GM12878 (cell line): ENCODE data around the gene PLS1. TPM values are rescaled to one million over a fixed set of nuclear protein-coding genes. Genes with fewer than 3 reads are reported as not detected.

ENCODE experiments used
- BACH1 ChIP-seq: fragments of 450-650 bp; IDR thresholded peaks from 2 replicates; pipeline ENCODE4 v1.6.1; 2017; ENCODE audit warnings: mild to moderate bottlenecking, borderline replicate concordance
- BRCA1 ChIP-seq: IDR thresholded peaks from 2 replicates; pipeline ENCODE4 v1.6.1; 2011; ENCODE audit warnings: low read depth, low read length, improper control_type of control experiment
- CBX3 ChIP-seq: fragments of 200-600 bp; sonication (generic); IDR thresholded peaks from 2 replicates; pipeline ENCODE4 v1.6.1; 2016; ENCODE audit warnings: low read depth, borderline replicate concordance
- CEBPB ChIP-seq, 2 experiments: fragments of 150-350 bp in 1 of 2; IDR thresholded peaks; 2 replicates each; pipeline ENCODE4 v1.6.1; 2012 to 2014; ENCODE audit warnings: low read depth in 2 of 2, low read length in 2 of 2, borderline replicate concordance in 1 of 2, inconsistent platforms in 1 of 2
- CREB1 ChIP-seq: IDR thresholded peaks from 2 replicates; pipeline ENCODE4 v1.6.1; 2012; ENCODE audit warnings: low read depth, mild to moderate bottlenecking, inconsistent platforms
- FOS ChIP-seq: IDR thresholded peaks from 3 replicates; pipeline ENCODE4 v1.6.1; 2011; ENCODE audit warnings: borderline replicate concordance; ENCODE audit not compliant: insufficient read length; ENCODE audit errors: extremely low read depth
- GATAD2B ChIP-seq: fragments of 450-650 bp; conservative IDR thresholded peaks from 2 replicates; pipeline ENCODE4 v1.6.1; 2017; ENCODE audit warnings: low read depth, mild to moderate bottlenecking, moderate library complexity
- HDAC6 ChIP-seq: fragments of 200-600 bp; sonication (generic); IDR thresholded peaks from one replicate; pipeline ENCODE4 v1.8.0; 2017; ENCODE audit warnings: antibody characterized with exemption; ENCODE audit not compliant: unreplicated experiment
- IKZF2 ChIP-seq, 2 experiments: fragments of 450-650 bp; IDR thresholded peaks; 2 replicates each; pipeline ENCODE4 v1.6.1; 2017; ENCODE audit warnings: mild to moderate bottlenecking in 2 of 2, moderate library complexity in 2 of 2
- KLF5 ChIP-seq: fragments of 450-650 bp; IDR thresholded peaks from 2 replicates; pipeline ENCODE4 v1.6.1; 2014; ENCODE audit warnings: mild to moderate bottlenecking; ENCODE audit not compliant: partially characterized antibody
- MEF2A ChIP-seq: IDR thresholded peaks from 2 replicates; pipeline ENCODE4 v1.6.1; 2011; ENCODE audit warnings: low read depth, mild to moderate bottlenecking, low read length, moderate library complexity; ENCODE audit not compliant: insufficient read depth
- NR2C1 ChIP-seq: fragments of 450-650 bp; IDR thresholded peaks from 2 replicates; pipeline ENCODE4 v1.6.1; 2017; ENCODE audit warnings: antibody characterized with exemption, mild to moderate bottlenecking, moderate library complexity
- NRF1 ChIP-seq: conservative IDR thresholded peaks from 2 replicates; pipeline ENCODE4 v1.6.1; 2011; ENCODE audit warnings: mild to moderate bottlenecking, low read depth, low read length, improper control_type of control experiment
- PAX8 ChIP-seq: fragments of 450-650 bp; IDR thresholded peaks from 2 replicates; pipeline ENCODE4 v1.6.1; 2017; ENCODE audit warnings: mild to moderate bottlenecking, moderate library complexity
- POLR2AphosphoS5 ChIP-seq: IDR thresholded peaks from 2 replicates; pipeline ENCODE4 v1.6.1; 2011; ENCODE audit warnings: mild to moderate bottlenecking, low read length, inconsistent platforms
- RB1 ChIP-seq: fragments of 450-650 bp; formaldehyde crosslinking; IDR thresholded peaks from 2 replicates; pipeline ENCODE4 v1.6.1; 2017; ENCODE audit warnings: mild to moderate bottlenecking, borderline replicate concordance
- RCOR1 ChIP-seq: conservative IDR thresholded peaks from 2 replicates; pipeline ENCODE4 v1.6.1; 2012; ENCODE audit warnings: low read depth, low read length, improper control_type of control experiment
- RELA ChIP-seq: fragments of 450-650 bp; IDR thresholded peaks from 2 replicates; pipeline ENCODE4 v1.8.0; 2014; ENCODE audit warnings: borderline replicate concordance; ENCODE audit not compliant: partially characterized antibody
- RUNX3 ChIP-seq: IDR thresholded peaks from 2 replicates; pipeline ENCODE4 v1.6.1; 2012; ENCODE audit warnings: low read length, inconsistent platforms
- SMAD5 ChIP-seq: IDR thresholded peaks from 2 replicates; pipeline ENCODE4 v1.6.1; 2016; ENCODE audit warnings: antibody characterized with exemption, low read depth
- SPI1 ChIP-seq: IDR thresholded peaks from 2 replicates; pipeline ENCODE4 v1.6.1; 2011; ENCODE audit warnings: low read depth, mild to moderate bottlenecking, low read length, moderate library complexity, borderline replicate concordance; ENCODE audit not compliant: insufficient read depth
- ZSCAN29 ChIP-seq: fragments of 450-650 bp; IDR thresholded peaks from 2 replicates; pipeline ENCODE4 v1.6.1; 2017; ENCODE audit warnings: mild to moderate bottlenecking, moderate library complexity
- polyA plus RNA-seq, 11 experiments: library from polyadenylated mRNA; depleted of rRNA in 4 of 11; unstranded in 6 of 11; stranded (reverse) in 5 of 11; fragments of >200 nt; fragmentation: Nextera tagmentation in 4 of 11; fragmentation: Illumina TruSeq in 1 of 11; extraction: Ambion mirVana in 4 of 11; extraction: Trizol in 1 of 11; gene quantifications; 1 replicate in 1 of 11; 2 replicates in 10 of 11; pipeline versions ENCODE4 v1.2.1 to v1.2.3, GENCODE V29; 2011 to 2016; ENCODE audit warnings: inconsistent platforms in 2 of 11, missing spikeins in 2 of 11, low read depth in 1 of 11
- total RNA-seq, 4 experiments: library from RNA; depleted of rRNA in 3 of 4; stranded (reverse); fragments of >200 nt in 3 of 4; fragmentation: Illumina TruSeq in 1 of 4; extraction: Trizol in 1 of 4; gene quantifications; 2 replicates each; pipeline versions ENCODE4 v1.2.1 to v1.2.3, GENCODE V29; 2013 to 2021
- TF ChIP-seq, protein P1 (sequence below): IDR thresholded peaks from 2 replicates; pipeline ENCODE4 v1.6.1; 2012; ENCODE audit warnings: low read depth, low read length, improper control_type of control experiment
- TF ChIP-seq, protein P2 (sequence below): fragments of 450-650 bp; IDR thresholded peaks from 2 replicates; pipeline ENCODE4 v1.6.1; 2017; ENCODE audit warnings: mild to moderate bottlenecking, moderate library complexity
- TF ChIP-seq, protein P3 (sequence below): IDR thresholded peaks from 2 replicates; pipeline ENCODE4 v1.6.1; 2011; ENCODE audit warnings: borderline replicate concordance, low read depth, mild to moderate bottlenecking, moderate library complexity, low read length; ENCODE audit not compliant: insufficient read depth, poor library complexity, severe bottlenecking

Gene PLS1
- total and polyA plus RNA-seq, 10 of the 15 experiments (the other 5 are each of a cell fraction or from before 2014, with no cell fraction given) = 0.59 to 11.7 (median 1.7) TPM

DNA sequence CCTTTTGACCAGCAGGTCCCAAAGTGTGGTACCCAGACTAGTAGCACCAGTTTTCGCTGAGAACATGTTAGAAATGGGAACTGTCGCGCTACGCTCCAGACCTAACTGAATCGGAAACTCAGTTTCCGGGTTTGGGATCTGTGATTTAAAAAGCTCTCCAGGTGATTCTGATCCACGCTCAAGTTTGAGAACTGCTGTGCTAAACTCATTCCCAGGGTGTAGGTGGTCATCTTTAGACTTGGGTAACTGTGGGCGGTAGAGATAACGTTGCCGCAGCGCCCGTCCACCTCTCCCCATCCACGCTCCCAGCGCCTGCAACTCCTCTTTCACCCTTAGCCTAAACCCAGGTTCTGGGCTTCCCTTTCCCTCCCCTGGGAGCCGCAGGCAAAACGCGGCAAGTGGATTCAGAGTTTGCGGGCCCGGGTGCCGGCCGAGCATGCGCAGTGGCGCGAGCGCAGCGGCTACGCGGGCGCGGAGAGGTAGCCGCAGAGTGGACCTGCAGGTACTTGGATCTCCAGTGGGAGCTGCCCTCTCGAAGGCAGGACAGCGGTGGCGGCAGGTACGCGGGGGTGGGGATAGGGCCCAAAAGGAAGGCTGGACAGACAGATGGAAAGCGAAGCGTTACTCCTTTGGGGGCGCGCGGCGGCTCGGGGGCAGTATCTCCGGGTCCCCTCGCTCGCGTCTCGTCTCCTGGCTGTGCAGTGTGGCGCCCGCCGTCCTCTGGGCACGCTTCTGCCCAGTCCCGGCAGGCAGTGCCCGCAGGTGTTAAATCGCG, at the start of gene PLS1 (continued):
- TF ChIP-seq, protein P1, sequence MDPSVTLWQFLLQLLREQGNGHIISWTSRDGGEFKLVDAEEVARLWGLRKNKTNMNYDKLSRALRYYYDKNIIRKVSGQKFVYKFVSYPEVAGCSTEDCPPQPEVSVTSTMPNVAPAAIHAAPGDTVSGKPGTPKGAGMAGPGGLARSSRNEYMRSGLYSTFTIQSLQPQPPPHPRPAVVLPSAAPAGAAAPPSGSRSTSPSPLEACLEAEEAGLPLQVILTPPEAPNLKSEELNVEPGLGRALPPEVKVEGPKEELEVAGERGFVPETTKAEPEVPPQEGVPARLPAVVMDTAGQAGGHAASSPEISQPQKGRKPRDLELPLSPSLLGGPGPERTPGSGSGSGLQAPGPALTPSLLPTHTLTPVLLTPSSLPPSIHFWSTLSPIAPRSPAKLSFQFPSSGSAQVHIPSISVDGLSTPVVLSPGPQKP = 0 out of 2 replicates have a peak, but pooled peaks have one; percentile 12
- TF ChIP-seq CBX3 (no peak), ZSCAN29 (peak; percentile 94), KLF5 (peak; percentile 77), RB1 (peak; percentile 91; the same call in 1 of the 2 replicates), FOS (no peak), CEBPB (IDR thresholded peaks at IDR 0.05; ENCODE audit: borderline replicate concordance in 1 of 2, low read depth in 2 of 2, low read length in 2 of 2) (no peak), BACH1 (peak; percentile 36; the same call in 1 of the 2 replicates), GATAD2B (0 out of 2 replicates have a peak, but pooled peaks have one; percentile 45), POLR2AphosphoS5 (peak; percentile 54; the same call in 1 of the 2 replicates), BRCA1 (no peak), RUNX3 (peak; percentile 78), NRF1 (peak; percentile 82), MEF2A (no peak), RELA (peak; percentile 58), CREB1 (peak; percentile 34; the same call in 1 of the 2 replicates), RCOR1 (peak; percentile 92; the same call in 1 of the 2 replicates), PAX8 (no peak), SPI1 (peak; percentile 16; the same call in 1 of the 2 replicates), NR2C1 (no peak), SMAD5 (0 out of 2 replicates have a peak, but pooled peaks have one; percentile 53), HDAC6 (peak; percentile 55), IKZF2 (IDR thresholded peaks at IDR 0.05) (peak; percentile 77 to 81)
- TF ChIP-seq, protein P2, sequence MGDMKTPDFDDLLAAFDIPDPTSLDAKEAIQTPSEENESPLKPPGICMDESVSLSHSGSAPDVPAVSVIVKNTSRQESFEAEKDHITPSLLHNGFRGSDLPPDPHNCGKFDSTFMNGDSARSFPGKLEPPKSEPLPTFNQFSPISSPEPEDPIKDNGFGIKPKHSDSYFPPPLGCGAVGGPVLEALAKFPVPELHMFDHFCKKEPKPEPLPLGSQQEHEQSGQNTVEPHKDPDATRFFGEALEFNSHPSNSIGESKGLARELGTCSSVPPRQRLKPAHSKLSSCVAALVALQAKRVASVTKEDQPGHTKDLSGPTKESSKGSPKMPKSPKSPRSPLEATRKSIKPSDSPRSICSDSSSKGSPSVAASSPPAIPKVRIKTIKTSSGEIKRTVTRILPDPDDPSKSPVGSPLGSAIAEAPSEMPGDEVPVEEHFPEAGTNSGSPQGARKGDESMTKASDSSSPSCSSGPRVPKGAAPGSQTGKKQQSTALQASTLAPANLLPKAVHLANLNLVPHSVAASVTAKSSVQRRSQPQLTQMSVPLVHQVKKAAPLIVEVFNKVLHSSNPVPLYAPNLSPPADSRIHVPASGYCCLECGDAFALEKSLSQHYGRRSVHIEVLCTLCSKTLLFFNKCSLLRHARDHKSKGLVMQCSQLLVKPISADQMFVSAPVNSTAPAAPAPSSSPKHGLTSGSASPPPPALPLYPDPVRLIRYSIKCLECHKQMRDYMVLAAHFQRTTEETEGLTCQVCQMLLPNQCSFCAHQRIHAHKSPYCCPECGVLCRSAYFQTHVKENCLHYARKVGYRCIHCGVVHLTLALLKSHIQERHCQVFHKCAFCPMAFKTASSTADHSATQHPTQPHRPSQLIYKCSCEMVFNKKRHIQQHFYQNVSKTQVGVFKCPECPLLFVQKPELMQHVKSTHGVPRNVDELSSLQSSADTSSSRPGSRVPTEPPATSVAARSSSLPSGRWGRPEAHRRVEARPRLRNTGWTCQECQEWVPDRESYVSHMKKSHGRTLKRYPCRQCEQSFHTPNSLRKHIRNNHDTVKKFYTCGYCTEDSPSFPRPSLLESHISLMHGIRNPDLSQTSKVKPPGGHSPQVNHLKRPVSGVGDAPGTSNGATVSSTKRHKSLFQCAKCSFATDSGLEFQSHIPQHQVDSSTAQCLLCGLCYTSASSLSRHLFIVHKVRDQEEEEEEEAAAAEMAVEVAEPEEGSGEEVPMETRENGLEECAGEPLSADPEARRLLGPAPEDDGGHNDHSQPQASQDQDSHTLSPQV = no peak
- TF ChIP-seq, protein P3, sequence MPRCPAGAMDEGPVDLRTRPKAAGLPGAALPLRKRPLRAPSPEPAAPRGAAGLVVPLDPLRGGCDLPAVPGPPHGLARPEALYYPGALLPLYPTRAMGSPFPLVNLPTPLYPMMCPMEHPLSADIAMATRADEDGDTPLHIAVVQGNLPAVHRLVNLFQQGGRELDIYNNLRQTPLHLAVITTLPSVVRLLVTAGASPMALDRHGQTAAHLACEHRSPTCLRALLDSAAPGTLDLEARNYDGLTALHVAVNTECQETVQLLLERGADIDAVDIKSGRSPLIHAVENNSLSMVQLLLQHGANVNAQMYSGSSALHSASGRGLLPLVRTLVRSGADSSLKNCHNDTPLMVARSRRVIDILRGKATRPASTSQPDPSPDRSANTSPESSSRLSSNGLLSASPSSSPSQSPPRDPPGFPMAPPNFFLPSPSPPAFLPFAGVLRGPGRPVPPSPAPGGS = no peak
